Islet of Langerhans (tissue), 1 donor: ENCODE measurements around the gene CBX3.
"Not testable (repeated sequence)": the region's sequence is repeated elsewhere in the genome, so short reads cannot be mapped to it uniquely, and the experiment has no call there.

Experiments used
- FAIRE-seq: peaks from one replicate; lab custom pipeline; 2011; peaks lifted over from hg19 to GRCh38; lab: Jason Lieb, UNC

The CBX3 gene

GRCh38 chr7:26188206-26188956, 13.2 kb upstream of the CBX3 start:
- FAIRE-seq = no peak

DNA sequence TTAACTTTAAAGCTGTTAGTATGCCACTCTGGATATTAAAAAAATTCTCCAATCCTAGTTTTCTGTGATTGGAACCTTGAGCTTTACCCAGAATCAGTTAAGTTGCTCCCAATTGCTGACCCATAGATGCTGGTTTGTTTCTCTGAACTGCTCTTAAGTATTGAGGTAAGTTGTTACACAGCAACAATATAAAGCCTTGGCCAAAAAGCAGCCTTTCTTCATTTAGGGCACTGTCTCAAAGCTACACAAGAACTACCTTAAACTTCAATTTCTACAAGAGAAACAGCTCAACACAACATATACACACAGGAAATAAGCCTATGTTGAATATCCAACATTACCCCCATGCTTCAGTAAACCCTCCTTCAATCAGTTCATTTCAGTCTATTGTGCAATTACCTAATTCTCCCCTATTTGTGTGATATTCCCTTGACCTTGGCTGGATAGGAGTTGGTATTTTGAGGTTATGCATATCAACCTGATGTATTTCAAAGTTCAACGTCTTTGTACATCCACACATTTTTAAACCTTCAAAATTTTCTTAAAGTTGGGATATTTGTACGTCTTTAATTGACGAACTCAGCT, 12.5 kb upstream of the CBX3 start:
- FAIRE-seq = no peak

- FAIRE-seq = no peak
Observed at GRCh38 chr7:26189697-26190096, 11.8 kb upstream of the CBX3 start.

GRCh38 chr7:26190417-26190869, 11.1 kb upstream of the CBX3 start:
- no peak for FAIRE-seq

- FAIRE-seq = no peak
Observed at GRCh38 chr7:26191233-26191973, 10.1 kb upstream of the CBX3 start.

DNA sequence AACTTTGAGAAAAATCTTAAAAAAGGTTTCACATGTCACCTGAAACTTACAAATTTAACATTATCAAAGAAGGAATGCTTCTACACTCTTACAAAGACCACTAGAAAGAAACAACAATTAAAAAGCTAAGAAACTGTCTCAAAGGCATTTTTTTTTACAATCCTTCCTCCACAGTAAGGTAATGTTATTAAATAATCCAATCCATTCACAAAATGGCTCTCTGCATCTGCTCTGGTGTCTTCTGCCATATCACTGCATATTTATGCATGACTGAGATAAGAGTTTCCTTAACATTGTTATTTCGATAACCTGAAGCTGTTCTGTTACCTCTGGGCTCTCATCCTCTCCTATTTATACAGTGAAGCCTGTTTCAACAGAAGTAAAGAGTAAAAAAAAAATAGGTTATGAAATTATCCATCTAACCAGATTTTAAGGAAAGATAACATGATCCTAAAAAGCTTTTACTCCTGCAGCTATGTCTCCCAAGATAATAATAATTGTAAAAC, 9.5 kb upstream of the CBX3 start:
- no peak for FAIRE-seq

GRCh38 chr7:26192485-26193087, 9.0 kb upstream of the CBX3 start:
- FAIRE-seq = no peak

- no peak for FAIRE-seq
Observed at GRCh38 chr7:26193432-26194207, 7.9 kb upstream of the CBX3 start.

DNA sequence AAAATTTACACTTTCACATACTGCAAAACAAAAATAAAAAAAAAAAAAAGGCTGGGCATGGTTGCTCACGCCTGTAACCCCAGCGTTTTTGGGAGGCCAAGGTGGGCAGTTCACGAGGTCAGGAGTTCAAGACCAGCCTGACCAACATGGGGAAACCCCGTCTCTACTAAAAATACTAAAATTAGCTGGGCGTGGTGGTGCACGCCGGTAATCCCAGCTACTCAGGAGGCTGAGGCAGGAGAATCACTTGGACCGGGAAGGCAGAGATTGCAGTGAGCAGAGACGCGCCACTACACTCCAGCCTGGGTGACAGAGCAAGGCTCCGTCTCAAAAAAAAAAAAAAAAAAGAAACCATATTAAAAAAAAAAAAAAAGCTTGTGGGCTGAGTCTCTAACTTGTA, 6.8 kb upstream of the CBX3 start:
- FAIRE-seq = not testable (repeated sequence)

GRCh38 chr7:26195182-26195581, 6.4 kb upstream of the CBX3 start:
- FAIRE-seq = no peak

DNA sequence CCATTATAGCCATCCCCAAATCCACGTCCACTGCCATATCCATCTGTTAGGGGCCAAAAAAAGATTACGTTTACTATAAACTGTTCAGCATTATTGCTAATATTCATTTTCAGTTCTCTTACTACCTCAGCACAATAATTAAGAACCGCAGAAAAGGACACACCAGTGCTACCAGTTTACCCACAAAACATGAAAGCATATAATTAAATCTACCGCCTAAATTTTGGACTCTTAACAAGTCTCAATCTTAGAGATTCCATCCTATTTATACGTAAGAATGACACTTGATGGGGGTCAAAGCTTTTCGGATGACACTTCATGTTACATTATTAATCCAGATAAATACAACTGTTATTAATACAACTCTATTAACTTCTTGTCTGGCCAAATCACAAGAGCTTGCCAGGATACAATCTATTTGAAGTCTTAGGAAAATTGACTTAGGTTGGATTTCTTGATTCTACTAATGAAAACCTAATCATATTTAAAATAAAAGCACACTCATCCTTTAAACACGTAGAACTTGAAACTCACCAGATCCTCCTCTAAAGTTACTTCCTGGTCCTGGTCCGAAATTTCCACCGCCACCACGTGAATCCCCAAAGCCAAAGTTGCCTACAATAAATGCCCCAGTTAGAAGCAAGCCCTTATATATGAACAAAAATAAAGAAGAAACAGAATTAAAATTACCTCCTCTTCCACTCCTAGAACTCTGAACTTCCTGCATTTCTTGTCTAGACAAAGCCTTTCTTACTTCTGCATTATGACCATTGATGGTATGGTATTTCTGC, 5.5 kb upstream of the CBX3 start:
- FAIRE-seq = no peak

DNA sequence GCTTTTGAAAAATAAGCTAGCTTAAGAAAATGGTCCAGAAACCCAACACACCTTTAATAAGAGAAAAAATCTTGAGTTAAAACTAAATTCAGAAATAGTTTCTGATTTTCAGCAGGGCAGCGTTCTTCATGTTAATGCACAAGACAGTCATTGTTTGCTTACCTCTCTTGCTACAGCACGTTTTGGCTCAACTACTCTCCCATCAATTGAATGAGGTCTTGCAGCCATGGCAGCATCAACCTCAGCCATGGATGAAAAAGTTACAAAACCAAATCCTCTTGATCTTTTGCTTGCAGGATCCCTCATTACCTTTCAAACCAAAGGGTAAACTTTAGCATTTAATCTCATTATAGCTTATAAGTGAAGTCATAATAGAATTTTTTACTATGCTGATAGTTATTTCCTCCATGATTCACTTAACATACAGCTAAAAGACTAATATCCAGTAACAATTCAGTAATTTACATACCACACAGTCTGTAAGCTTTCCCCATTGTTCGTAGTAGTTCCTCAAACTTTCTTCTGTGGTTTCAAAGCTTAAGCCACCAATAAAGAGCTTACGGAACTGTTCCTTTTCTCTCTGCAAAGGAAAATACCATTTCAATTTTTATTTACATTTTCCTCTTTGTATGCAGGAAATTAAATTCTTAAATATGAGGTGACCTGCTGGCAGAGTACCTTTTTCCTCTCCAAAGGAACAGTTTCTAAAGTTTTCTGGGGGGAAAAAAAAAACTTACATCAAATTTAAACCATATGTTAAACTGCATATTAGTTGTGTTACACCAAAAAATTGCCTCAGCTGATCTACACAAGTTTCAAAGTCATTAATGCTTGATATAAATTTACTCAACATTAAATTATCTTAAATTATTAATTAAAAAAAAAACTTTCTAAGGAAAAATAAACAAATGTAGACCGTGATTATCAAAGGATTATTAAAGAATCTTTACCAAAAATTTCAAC, 4.1 kb upstream of the CBX3 start:
- FAIRE-seq = no peak

GRCh38 chr7:26198133-26198780, 3.3 kb upstream of the CBX3 start:
- FAIRE-seq = peak; percentile 74

- FAIRE-seq = no peak
Observed at GRCh38 chr7:26198781-26199169, 2.8 kb upstream of the CBX3 start.

GRCh38 chr7:26199301-26200037, 2.1 kb upstream of the CBX3 start:
- no peak for FAIRE-seq

DNA sequence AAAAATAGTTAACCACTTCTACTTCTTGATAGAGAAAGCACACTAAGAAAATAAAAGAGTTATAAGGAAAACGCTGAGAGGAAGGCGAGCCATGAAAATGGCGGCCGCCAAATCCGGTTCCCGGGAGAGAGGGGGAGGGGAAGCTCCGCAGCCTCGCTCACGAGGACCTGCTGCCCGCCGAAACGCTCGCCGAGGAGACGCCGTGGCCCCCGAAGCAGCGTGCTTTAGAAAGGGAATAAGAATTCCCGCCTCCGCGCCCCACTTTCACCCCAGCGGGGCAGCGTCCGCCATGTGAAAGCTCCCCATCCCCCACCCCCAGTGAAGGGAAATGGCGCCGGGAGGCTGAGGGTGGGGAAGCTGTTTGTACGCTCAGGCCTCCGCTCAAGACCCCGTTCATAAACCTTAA, 1.5 kb upstream of the CBX3 start:
- no peak for FAIRE-seq

GRCh38 chr7:26200444-26201246, 900 bp upstream of the CBX3 start, which contains the start of gene HNRNPA2B1:
TSS of gene HNRNPA2B1 (minus strand) at chr7:26200746. CDS start at chr7:26200577, 169 bp downstream.
- FAIRE-seq = peak; percentile 80
